ENCODE data around the gene BNC2.
"Not testable (repeated sequence)": the region's sequence is repeated elsewhere in the genome, so short reads cannot be mapped to it uniquely, and the experiment has no call there.

DNA sequence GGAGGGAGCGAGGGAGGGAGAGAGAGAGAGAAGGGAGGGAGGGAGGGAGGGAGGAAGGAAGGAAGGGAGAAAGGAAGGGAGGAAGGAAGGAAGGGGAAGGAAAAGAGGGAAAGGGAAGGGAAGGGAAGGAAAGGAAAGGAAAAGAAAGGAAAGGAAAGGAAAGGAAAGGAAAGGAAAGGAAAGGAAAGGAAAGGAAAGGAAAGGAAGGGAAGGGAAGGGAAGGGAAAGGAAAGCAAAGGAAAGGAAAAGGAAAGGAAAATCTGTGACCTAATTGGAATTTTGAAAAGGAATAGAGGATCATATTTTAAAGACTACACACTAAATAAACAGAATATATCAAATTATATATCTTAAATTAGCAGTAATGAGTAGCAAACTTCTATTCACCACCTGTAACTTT, 330.8 kb downstream of the BNC2 start:
- TF ChIP-seq, protein P1, sequence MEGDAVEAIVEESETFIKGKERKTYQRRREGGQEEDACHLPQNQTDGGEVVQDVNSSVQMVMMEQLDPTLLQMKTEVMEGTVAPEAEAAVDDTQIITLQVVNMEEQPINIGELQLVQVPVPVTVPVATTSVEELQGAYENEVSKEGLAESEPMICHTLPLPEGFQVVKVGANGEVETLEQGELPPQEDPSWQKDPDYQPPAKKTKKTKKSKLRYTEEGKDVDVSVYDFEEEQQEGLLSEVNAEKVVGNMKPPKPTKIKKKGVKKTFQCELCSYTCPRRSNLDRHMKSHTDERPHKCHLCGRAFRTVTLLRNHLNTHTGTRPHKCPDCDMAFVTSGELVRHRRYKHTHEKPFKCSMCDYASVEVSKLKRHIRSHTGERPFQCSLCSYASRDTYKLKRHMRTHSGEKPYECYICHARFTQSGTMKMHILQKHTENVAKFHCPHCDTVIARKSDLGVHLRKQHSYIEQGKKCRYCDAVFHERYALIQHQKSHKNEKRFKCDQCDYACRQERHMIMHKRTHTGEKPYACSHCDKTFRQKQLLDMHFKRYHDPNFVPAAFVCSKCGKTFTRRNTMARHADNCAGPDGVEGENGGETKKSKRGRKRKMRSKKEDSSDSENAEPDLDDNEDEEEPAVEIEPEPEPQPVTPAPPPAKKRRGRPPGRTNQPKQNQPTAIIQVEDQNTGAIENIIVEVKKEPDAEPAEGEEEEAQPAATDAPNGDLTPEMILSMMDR (IDR thresholded peaks at IDR 0.05) = not testable (repeated sequence)
- TF ChIP-seq POLR2A (IDR thresholded peaks at IDR 0.05) = not testable (repeated sequence)

All from Peyer's patch (tissue), 4 donors.